CD4-positive, alpha-beta T cell (primary cell): ENCODE data around the gene TIPARP. TPM values are rescaled to one million over a fixed set of nuclear protein-coding genes. Genes with fewer than 3 reads are reported as not detected.

Source experiments
- ATAC-seq: fragments of 200-7000 bp; cut with Tn5 transposase; one replicate; pipeline ENCODE4 v1.10.0; 2022; ENCODE audit warnings: mild to moderate bottlenecking; ENCODE audit not compliant: poor library complexity
- CTCF ChIA-PET: fragments of 350-600 bp; sonication (Branson Sonifier 250); formaldehyde crosslinking; loops from one replicate; lab custom pipeline; 2021; ENCODE audit warnings: antibody characterized with exemption, inconsistent platforms; lab: Charles Lee
- POLR2A ChIA-PET: fragments of 350-600 bp; sonication (Branson Sonifier 250); formaldehyde crosslinking; loops from one replicate; lab custom pipeline; 2021; ENCODE audit warnings: antibody characterized with exemption, inconsistent platforms; lab: Charles Lee
- DNase-seq, 14 experiments: peaks; one replicate each; pipeline ENCODE4 v3.0.0-alpha.2; 2013 to 2020; ENCODE audit warnings: mixed read lengths in 2 of 14
- H3K27ac ChIP-seq, 2 donors: one replicate each; pipeline versions ENCODE4 v1.5.1 to v1.7.0; 2013; ENCODE audit warnings: low read length in 2 of 2, low read depth in 1 of 2, mild to moderate bottlenecking in 1 of 2
- H3K27me3 ChIP-seq, 2 experiments: 1 replicate in 1 of 2; 2 replicates in 1 of 2; pipeline versions ENCODE4 v1.6.1 to v1.7.0; 2013; ENCODE audit warnings: low read length in 2 of 2, control low read depth in 1 of 2, mild to moderate bottlenecking in 1 of 2, moderate library complexity in 1 of 2; ENCODE audit not compliant: insufficient read depth in 2 of 2, control insufficient read depth in 1 of 2
- H3K36me3 ChIP-seq: one replicate; pipeline ENCODE4 v1.6.1; 2013; ENCODE audit warnings: low read length, control low read depth; ENCODE audit not compliant: insufficient read depth
- H3K4me1 ChIP-seq: one replicate; pipeline ENCODE4 v1.6.1; 2013; ENCODE audit warnings: low read length, control low read depth; ENCODE audit not compliant: insufficient read depth
- H3K4me3 ChIP-seq: one replicate; pipeline ENCODE4 v1.5.1; 2013; ENCODE audit warnings: mild to moderate bottlenecking, low read length, moderate library complexity
- H3K9me3 ChIP-seq, 2 experiments: 1 replicate in 1 of 2; 2 replicates in 1 of 2; pipeline versions ENCODE4 v1.6.1 to v1.7.0; 2013; ENCODE audit warnings: low read length in 2 of 2, mild to moderate bottlenecking in 2 of 2, control low read depth in 1 of 2, moderate library complexity in 1 of 2; ENCODE audit not compliant: control insufficient read depth in 1 of 2, insufficient read depth in 1 of 2
- H3K27ac Mint-ChIP-seq: one replicate; pipeline ENCODE4 v1.8.0; 2020; ENCODE audit warnings: mixed read lengths
- H3K27me3 Mint-ChIP-seq: one replicate; pipeline ENCODE4 v1.8.0; 2021; ENCODE audit warnings: mixed read lengths
- H3K36me3 Mint-ChIP-seq: one replicate; pipeline ENCODE4 v1.8.0; 2021; ENCODE audit warnings: low read depth, mixed read lengths
- H3K4me1 Mint-ChIP-seq: one replicate; pipeline ENCODE4 v1.8.0; 2021; ENCODE audit warnings: low read depth, mixed read lengths
- H3K4me3 Mint-ChIP-seq: one replicate; pipeline ENCODE4 v1.8.0; 2020; ENCODE audit warnings: mild to moderate bottlenecking, mixed read lengths
- H3K9me3 Mint-ChIP-seq: one replicate; pipeline ENCODE4 v1.8.0; 2020; ENCODE audit warnings: mixed read lengths
- intact Hi-C, 2 experiments: fragments of 100-400 bp; cut with DNase I in 1 of 2; cut with micrococcal nuclease in 1 of 2; formaldehyde crosslinking; loops; one replicate each; pipeline versions ENCODE4 v1.15.1 to v1.9.0; 2023 to 2025; cut with DNase I, micrococcal nuclease
- total RNA-seq, 174 experiments: library from RNA in 2 of 174; stranded (reverse) in 2 of 174; gene quantifications; one replicate each; pipeline ENCODE4 v1.2.3 and lab custom pipeline; 2021 to 2026
- TF ChIP-seq, protein P1 (sequence below): fragments of 200-600 bp; IDR thresholded peaks from one replicate; pipeline ENCODE4 v1.8.0; 2022; ENCODE audit warnings: antibody characterized with exemption, mild to moderate bottlenecking

TIPARP gene
- total RNA-seq, 2 experiments from 2014 or later, result 158 to 166 TPM

DNA sequence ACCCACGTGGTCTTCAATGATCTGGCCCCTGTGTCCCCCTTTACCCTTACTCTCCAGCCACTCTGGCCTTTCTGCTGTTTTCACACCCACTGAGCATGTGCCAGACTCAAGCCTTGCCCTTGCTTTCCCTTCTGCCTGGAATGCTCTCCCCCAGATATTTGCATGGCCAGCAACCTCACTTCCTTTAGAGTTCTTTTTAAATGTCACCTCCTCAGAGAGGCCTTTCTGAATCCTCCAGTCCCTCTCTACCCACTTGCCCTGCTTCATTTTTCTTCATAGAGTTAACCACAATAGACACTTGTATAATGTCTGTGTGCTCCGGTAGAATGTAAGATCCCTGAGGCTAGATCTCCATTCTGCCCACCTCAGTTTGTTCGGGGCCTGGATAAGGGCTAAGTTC lies 39.4 kb upstream of the TIPARP start:
- Mint-ChIP-seq H3K27me3 (no peaks in the 10 kb centered on the region), H3K27ac (no peak overlapping the region), H3K4me1 (no peaks in the 10 kb centered on the region), H3K4me3 (no peak overlapping the region), H3K36me3 (no peaks in the 10 kb centered on the region), H3K9me3 (no peaks in the 10 kb centered on the region)
- Histone ChIP-seq H3K36me3 (no peaks in the 10 kb centered on the region), H3K27ac (no peak overlapping the region), H3K27me3 (no peaks in the 10 kb centered on the region), H3K4me3 (no peak overlapping the region), H3K4me1 (no peaks in the 10 kb centered on the region), H3K9me3 (no peaks in the 10 kb centered on the region)
- DNase-seq (no peak), ATAC-seq (no peak)
- POLR2A ChIA-PET, result no interaction called here
- intact Hi-C loops, result no loop called here
- TF ChIP-seq, protein P1, sequence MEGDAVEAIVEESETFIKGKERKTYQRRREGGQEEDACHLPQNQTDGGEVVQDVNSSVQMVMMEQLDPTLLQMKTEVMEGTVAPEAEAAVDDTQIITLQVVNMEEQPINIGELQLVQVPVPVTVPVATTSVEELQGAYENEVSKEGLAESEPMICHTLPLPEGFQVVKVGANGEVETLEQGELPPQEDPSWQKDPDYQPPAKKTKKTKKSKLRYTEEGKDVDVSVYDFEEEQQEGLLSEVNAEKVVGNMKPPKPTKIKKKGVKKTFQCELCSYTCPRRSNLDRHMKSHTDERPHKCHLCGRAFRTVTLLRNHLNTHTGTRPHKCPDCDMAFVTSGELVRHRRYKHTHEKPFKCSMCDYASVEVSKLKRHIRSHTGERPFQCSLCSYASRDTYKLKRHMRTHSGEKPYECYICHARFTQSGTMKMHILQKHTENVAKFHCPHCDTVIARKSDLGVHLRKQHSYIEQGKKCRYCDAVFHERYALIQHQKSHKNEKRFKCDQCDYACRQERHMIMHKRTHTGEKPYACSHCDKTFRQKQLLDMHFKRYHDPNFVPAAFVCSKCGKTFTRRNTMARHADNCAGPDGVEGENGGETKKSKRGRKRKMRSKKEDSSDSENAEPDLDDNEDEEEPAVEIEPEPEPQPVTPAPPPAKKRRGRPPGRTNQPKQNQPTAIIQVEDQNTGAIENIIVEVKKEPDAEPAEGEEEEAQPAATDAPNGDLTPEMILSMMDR, result no peak
- CTCF ChIA-PET, result no interaction called here

DNA sequence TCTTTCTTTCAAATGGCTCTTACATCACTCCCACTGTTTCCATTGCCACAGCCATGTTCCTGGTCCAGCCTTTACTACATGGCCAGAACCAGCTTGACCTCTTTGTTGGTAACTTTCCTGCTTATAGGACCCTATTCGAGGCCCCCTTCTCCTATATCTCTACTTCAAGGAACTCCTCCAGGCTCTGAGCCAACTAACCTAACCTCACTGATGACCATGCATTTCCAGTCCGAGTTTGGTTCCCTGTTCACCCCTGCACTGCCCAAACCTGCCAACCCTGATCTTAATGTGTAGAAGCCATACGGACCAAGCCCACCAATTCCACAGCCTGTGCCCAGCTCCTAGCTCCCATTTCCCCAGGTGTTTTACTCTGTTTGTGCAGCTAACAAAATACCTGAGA lies 38.4 kb upstream of the TIPARP start:
- no peaks in the 10 kb centered on the region for H3K27me3 ChIP-seq
- Mint-ChIP-seq H3K27me3 (no peaks in the 10 kb centered on the region), H3K36me3 (no peaks in the 10 kb centered on the region), H3K27ac (no peak overlapping the region), H3K4me3 (no peak overlapping the region), H3K4me1 (no peaks in the 10 kb centered on the region), H3K9me3 (no peaks in the 10 kb centered on the region)
- no peak overlapping the region for H3K27ac ChIP-seq
- H3K4me3 ChIP-seq, result no peak overlapping the region
- TF ChIP-seq, protein P1, result no peak
- intact Hi-C loops, result no loop called here
- H3K4me1 ChIP-seq, result no peaks in the 10 kb centered on the region
- no peaks in the 10 kb centered on the region for H3K9me3 ChIP-seq
- POLR2A ChIA-PET, result no interaction called here
- no peak for ATAC-seq
- CTCF ChIA-PET, result no interaction called here
- H3K36me3 ChIP-seq, result no peaks in the 10 kb centered on the region
- DNase-seq, result no peak

DNA sequence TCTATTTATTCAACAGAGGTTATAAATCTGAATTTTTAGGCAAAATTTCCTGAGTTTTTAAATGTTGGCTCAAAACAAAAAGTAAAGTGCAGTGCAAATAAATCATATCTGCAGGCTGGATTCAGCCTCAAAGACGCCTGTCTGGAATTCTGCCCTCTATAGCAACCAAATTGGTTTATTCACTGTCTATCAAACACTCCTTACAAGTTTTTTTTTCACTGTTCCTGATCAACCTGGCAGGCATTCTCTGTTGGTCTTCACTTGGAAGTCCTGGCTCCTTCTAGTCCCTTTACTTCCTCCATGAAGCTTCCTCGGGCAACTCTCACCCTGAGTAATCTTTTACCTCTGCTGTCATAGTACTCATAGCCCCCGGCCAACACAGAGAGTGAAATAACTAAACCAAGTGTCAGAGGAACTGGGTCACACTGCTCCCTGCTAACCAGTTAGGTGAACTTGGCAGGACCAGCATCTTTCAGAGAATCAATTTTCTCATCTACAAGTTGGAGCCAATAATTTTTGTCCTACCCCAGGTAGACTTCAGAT lies 36.8 kb upstream of the TIPARP start:
- Mint-ChIP-seq H3K4me1 (peaks cover under 1% of the 10 kb centered on the region), H3K9me3 (no peaks in the 10 kb centered on the region), H3K36me3 (no peaks in the 10 kb centered on the region), H3K4me3 (no peak overlapping the region), H3K27me3 (no peaks in the 10 kb centered on the region), H3K27ac (no peak overlapping the region)
- no peaks in the 10 kb centered on the region for H3K4me1 ChIP-seq
- no peaks in the 10 kb centered on the region for H3K27me3 ChIP-seq
- ChIA-PET POLR2A (no interaction called here), CTCF (no interaction called here)
- no peak for ATAC-seq
- no peaks in the 10 kb centered on the region for H3K36me3 ChIP-seq
- no peak for DNase-seq
- TF ChIP-seq, protein P1, result no peak
- no peak overlapping the region for H3K27ac ChIP-seq
- no peak overlapping the region for H3K4me3 ChIP-seq
- intact Hi-C loops, result no loop called here
- H3K9me3 ChIP-seq, result no peaks in the 10 kb centered on the region
